ENCODE measurements around the gene TBC1D5. TPM values are rescaled to one million over a fixed set of nuclear protein-coding genes. Genes with fewer than 3 reads are reported as not detected.

The TBC1D5 gene
- total RNA-seq, 3 donors from 2014 or later = 70.1 to 109 (median 90.1) TPM

DNA sequence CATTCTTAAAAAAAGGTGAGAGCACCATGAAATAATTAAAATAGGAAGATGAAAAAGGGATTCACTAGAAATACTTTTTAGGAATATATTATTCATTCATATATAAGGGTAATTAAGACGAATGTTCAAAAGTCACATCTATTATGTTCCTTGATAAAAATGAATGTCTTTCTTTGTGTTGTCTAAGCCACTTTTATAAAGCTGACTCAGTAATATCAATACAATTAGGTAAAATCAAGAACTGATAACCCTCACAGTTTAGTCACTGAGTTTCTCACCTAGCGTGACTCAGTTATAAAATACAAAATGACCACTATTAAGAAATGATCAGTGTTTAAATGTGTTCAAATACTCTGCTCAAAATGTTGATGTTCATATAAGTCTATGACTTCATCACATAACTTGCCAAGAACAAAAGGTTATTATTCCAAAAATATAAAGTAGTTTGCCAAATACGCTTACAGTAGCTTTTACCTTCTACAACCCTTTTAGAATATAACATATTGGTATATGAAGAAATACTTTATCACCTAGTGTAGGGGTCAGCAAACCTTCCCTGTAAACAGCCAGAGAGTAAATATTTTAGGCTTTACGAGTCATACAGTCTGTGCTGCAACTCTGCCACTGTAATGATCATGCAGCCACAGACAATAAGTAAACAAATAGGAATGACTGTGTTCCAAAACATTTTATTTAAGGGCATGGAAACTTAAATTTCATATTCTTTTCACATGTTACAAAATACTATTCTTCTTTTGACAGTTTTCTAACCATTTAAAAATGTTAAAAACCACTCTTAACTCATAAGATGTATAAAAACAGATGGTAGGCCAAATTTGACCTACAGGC lies 369.8 kb downstream of the TBC1D5 start:
- no peaks in the 10 kb centered on the region for H3K27me3 ChIP-seq
- H3K9me3 ChIP-seq = no peaks in the 10 kb centered on the region
- TF ChIP-seq, protein P1, sequence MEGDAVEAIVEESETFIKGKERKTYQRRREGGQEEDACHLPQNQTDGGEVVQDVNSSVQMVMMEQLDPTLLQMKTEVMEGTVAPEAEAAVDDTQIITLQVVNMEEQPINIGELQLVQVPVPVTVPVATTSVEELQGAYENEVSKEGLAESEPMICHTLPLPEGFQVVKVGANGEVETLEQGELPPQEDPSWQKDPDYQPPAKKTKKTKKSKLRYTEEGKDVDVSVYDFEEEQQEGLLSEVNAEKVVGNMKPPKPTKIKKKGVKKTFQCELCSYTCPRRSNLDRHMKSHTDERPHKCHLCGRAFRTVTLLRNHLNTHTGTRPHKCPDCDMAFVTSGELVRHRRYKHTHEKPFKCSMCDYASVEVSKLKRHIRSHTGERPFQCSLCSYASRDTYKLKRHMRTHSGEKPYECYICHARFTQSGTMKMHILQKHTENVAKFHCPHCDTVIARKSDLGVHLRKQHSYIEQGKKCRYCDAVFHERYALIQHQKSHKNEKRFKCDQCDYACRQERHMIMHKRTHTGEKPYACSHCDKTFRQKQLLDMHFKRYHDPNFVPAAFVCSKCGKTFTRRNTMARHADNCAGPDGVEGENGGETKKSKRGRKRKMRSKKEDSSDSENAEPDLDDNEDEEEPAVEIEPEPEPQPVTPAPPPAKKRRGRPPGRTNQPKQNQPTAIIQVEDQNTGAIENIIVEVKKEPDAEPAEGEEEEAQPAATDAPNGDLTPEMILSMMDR (IDR thresholded peaks at IDR 0.05) = no peak
- no peak for TF ChIP-seq POLR2A (IDR thresholded peaks at IDR 0.05)
- TF ChIP-seq POLR2AphosphoS5 (IDR thresholded peaks at IDR 0.05) = no peak
- H3K4me1 ChIP-seq = no peaks in the 10 kb centered on the region
- H3K36me3 ChIP-seq = peaks cover 4% of the 10 kb centered on the region
- intact Hi-C loops (cut with DNase I; ENCODE audit: low total_unique reads) = no loop called here
- H3K27ac ChIP-seq = no peak overlapping the region
- DNase-seq (ENCODE audit: low spot score in 2 of 2) = no peak
- no peak overlapping the region for H3K4me3 ChIP-seq

DNA sequence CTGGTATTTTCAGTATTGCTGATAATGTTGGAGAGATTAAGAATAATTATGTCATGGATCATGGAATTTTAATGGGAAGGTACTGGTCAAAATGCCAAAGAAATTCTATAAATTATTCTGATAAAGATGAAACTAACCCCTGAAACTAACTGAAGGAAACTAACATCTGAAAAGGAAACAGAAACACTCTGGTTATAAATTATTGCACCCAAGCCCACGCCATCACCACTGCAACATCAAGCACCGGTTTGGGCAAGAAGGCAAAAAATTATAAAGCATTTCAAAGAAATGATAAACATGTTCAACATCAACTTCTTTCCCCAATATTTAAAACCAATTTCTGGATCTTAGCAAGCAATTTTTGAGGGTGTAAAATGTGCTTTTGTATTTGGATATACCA lies 372.5 kb downstream of the TBC1D5 start:
- no peak for DNase-seq (ENCODE audit: low spot score in 2 of 2)
- intact Hi-C loops (cut with DNase I; ENCODE audit: low total_unique reads) = no loop called here
- Histone ChIP-seq H3K4me3 (no peak overlapping the region), H3K9me3 (no peaks in the 10 kb centered on the region), H3K4me1 (no peaks in the 10 kb centered on the region), H3K36me3 (peaks cover 4% of the 10 kb centered on the region), H3K27me3 (no peaks in the 10 kb centered on the region), H3K27ac (no peak overlapping the region)
- TF ChIP-seq POLR2AphosphoS5 (IDR thresholded peaks at IDR 0.05) (no peak), POLR2A (IDR thresholded peaks at IDR 0.05) (no peak)
- TF ChIP-seq, protein P1 (IDR thresholded peaks at IDR 0.05) = no peak

DNA sequence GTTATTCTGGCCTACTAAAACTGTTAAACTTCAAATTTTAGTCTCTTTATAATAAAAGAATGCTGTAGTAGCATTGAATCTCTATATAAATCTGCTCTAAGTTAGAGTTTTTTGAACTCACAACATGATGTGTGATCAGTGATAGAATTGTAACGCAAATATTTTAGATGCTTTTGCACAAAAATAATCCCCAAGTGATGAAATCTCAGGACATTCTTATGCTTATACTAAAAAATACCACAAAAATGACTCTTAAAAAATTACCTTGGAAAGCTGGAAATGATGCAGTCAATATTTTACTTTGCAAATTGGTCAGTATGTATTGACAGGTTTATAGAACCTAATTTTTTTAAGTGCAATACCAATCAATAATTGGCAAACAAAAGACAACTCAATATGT lies 375.3 kb downstream of the TBC1D5 start:
- Histone ChIP-seq H3K9me3 (no peaks in the 10 kb centered on the region), H3K4me1 (no peaks in the 10 kb centered on the region), H3K4me3 (no peak overlapping the region), H3K27me3 (no peaks in the 10 kb centered on the region), H3K27ac (no peak overlapping the region), H3K36me3 (no peaks in the 10 kb centered on the region)
- no peak for DNase-seq (ENCODE audit: low spot score in 2 of 2)
- intact Hi-C loops (cut with DNase I; ENCODE audit: low total_unique reads) = loop anchor here (2.0 kb wide), 1 partner anchor 38 kb away; no protein-coding TSS in a partner anchor
- TF ChIP-seq, protein P1 (IDR thresholded peaks at IDR 0.05) = no peak
- TF ChIP-seq POLR2AphosphoS5 (IDR thresholded peaks at IDR 0.05) (no peak), POLR2A (IDR thresholded peaks at IDR 0.05) (no peak)

DNA sequence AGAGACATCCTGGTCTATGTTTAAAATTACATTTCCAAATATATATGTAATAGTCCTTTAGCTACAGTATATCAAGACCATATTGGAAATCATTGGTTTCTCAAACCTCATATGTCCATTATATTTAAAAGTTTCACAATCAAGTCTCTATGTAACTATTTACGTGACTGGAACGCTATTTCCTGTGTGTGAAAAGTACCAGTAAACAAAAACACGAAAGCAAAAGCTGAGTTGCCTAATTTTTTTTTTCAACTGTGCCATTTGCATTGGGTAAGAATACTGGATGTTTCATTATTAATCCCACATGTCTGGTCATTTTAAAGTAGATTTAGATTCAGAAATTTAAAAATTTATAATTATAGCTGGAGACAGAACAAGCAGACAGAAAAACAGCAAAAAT lies 381.4 kb downstream of the TBC1D5 start:
- H3K9me3 ChIP-seq = no peaks in the 10 kb centered on the region
- DNase-seq (ENCODE audit: low spot score in 2 of 2) = no peak
- no peak overlapping the region for H3K4me3 ChIP-seq
- no peaks in the 10 kb centered on the region for H3K36me3 ChIP-seq
- no peak overlapping the region for H3K27ac ChIP-seq
- H3K4me1 ChIP-seq = peaks cover 0 to 3% of the 10 kb centered on the region in 2 donors
- intact Hi-C loops (cut with DNase I; ENCODE audit: low total_unique reads) = no loop called here
- TF ChIP-seq, protein P1 (IDR thresholded peaks at IDR 0.05) = no peak
- H3K27me3 ChIP-seq = no peaks in the 10 kb centered on the region

DNA sequence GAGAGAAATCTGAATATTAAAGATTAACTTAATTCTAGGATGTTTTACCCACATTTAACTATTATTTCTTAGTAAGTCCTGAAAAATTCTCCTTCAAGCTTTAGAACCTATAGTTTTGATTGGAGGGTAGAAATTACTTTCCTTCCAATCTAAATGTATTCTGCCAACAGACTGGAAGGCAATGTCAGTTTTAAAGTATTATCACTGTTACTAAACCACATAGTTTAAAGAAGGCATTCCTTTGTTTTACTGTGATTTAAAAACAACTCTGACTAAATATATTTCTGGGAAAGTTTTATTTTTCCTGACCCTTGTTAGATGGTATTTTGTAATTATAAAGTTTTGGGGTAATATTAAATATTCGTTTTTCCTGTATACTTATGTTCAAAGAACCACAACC lies 382.5 kb downstream of the TBC1D5 start:
- TF ChIP-seq, protein P1 (IDR thresholded peaks at IDR 0.05) = no peak
- TF ChIP-seq POLR2A (IDR thresholded peaks at IDR 0.05) = no peak
- no peak for TF ChIP-seq POLR2AphosphoS5 (IDR thresholded peaks at IDR 0.05)
- Histone ChIP-seq H3K27me3 (no peaks in the 10 kb centered on the region), H3K4me3 (no peak overlapping the region), H3K9me3 (no peaks in the 10 kb centered on the region), H3K27ac (no peak overlapping the region), H3K4me1 (peaks cover 0 to 4% of the 10 kb centered on the region in 2 donors), H3K36me3 (no peaks in the 10 kb centered on the region)
- intact Hi-C loops (cut with DNase I; ENCODE audit: low total_unique reads) = no loop called here
- no peak for DNase-seq (ENCODE audit: low spot score in 2 of 2)

Measured in breast epithelium (tissue), 4 donors.